ENCODE data around the gene AFF3.
"Not testable (repeated sequence)": the region's sequence is repeated elsewhere in the genome, so short reads cannot be mapped to it uniquely, and the experiment has no call there.

AFF3 gene

DNA sequence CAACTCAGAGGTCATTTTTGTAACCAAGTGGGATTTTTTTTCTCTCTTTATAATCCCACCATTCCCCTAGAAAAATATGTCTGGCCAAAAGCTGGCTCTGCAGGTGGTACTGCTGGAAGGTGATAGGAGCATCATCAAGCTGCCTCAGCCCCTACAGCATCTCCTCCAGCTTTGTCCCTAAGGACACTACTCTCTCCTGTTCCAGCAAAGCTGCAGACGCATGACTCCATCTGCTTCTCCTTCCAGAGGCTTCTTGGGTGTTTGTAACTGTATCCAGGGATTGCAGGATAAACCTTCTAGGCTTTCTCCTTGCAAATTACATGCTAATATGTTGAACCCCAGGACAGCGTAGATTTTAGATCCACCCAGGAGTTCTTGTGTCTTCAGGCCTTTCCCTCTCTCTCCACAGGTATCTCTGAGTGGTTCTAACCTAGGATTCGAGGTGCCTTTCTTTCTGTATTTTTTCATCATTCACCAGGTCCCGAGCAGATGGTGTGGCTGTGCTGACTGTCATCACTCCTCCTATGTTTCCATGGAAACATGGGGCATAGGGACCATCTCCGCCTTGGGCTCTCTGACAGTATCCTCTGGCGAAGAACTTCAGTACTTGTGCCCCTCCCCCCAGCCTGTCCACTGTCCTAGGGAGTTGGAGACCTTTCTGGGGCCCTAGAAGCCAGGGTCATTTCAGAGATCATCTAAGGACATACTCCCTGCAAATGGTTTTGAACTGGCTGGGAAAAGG lies 34.3 kb downstream of the AFF3 start:
- DNase-seq (ENCODE audit: low read depth in 2 of 2), result no peak

DNA sequence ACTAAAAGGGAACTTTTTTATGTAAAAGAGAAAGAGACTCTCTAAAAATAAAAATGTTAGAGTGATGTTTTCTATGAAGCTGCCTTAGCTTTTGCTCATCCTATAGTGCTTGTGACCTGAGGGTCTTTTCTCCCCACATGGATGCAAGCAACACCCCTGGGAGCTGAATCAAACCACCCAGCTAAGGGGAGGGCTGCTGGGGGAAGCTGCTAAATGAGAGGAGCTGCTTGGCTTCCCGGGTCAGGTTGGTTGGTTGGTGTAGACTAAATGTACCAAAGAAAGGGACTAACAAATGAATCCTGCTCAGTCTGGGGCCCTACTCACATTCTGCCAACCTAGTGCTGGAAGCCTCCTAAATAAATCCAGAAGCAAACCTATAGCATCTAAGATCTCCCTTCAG lies 35.0 kb downstream of the AFF3 start:
- DNase-seq (ENCODE audit: low read depth in 2 of 2), result no peak

DNA sequence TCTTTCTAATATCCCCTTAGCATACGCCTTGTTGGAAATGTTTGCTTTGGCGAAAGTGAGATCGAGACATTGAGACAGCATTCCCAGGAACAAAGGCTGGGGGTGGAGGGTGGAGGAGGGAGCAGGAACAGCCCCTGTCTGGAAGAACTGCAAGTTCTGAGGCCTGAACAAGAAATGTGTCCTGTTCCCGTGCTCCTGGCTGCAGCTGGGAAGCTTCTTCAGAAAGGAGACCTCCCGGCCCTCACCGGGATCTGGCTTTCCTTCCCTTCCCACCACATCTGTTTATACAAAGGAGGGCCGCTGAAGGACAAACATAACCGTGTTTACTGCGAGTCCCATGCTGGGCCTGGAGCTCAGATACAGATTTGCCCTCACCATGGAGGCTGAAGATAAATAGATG lies 35.9 kb downstream of the AFF3 start:
- DNase-seq (ENCODE audit: low read depth in 2 of 2), result no peak

DNA sequence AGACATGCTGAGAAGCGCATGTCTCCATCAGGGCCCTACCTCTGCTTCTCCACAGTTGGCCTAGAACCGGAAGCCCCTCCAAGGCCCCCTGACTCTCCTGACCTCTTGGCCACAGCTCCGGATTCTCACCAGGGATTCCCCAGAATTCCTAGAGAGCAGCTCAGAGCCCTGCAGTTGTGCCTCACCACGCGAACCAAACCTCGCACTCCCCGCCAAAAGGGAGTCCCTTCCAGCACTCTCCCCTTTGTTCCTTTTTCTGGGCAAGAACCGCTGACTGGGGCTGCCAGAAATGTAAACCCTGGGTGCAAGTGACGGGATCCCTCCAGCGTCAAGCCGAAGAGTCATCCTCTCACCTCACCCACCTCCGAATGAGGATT lies 36.7 kb downstream of the AFF3 start:
- DNase-seq (ENCODE audit: low read depth in 2 of 2), result no peak

DNA sequence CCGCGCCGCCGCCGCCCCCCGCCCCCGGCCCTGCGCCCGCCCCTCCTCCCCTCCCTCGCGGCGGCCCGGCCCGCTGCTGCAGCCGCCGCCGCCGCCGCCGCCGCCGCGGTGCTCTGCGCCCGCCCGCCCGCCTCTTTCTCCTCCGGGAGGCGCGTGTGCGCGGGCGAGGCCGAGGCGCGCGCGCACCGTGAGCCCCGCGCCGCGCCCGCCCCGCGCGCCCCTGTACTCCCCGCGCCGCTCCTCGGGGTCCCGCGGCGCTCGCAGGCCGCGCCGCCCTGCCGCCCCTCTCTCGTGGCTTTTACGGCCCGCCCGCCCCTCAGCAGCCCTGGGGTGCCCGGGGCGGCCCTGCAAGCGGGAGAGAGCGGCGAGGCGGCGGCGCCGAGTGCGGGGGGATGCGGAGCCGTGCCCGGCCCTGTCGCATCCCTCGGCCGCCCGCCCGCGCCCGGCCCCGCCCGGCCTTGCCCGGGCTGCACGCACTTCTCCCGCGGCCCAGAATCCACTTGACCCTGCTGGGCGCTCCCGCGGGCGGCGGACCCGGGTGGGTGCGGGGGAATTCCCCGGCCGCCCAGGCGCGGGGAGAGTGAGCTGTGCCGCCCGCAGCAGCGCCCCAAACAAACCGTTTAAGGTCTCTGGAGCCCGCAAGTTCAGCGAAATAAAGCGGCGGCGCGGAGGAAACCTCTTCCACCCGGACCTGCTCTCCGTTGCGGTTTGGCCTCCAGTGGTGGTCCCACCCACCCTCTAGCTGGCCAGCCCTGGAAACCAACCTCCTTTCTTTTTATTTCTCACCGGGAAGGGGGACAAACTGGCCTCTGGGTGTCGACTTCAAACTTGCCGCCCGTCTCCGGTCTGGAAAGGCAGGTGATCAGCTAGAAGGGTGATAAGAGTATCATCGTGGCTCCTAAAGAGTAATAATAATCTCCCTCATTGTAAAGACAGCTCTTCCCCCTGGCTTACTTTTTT lies 37.4 kb downstream of the AFF3 start:
- DNase-seq (ENCODE audit: low read depth in 2 of 2), result no peak

DNA sequence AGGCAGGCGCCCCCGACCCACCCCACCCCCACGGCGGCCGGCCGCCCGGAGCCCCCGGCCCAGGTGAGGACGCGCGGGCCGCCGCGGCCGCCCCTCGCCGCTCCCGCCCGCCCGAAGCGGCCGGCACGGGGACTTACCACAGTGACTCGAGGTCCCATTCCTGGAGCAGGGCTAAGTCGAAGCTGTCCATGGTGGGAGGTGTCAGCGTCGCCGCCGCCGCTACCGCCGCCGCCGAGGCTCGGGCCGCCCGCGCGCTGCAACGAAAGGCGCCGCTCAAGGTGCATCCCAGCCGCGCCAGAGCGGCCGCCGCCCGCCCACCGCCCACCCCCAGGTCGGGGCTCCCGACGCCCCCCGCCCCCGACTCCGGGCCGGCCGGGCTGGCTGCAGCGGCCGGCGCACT lies 38.1 kb downstream of the AFF3 start:
- DNase-seq (ENCODE audit: low read depth in 2 of 2), result not testable (repeated sequence)

DNA sequence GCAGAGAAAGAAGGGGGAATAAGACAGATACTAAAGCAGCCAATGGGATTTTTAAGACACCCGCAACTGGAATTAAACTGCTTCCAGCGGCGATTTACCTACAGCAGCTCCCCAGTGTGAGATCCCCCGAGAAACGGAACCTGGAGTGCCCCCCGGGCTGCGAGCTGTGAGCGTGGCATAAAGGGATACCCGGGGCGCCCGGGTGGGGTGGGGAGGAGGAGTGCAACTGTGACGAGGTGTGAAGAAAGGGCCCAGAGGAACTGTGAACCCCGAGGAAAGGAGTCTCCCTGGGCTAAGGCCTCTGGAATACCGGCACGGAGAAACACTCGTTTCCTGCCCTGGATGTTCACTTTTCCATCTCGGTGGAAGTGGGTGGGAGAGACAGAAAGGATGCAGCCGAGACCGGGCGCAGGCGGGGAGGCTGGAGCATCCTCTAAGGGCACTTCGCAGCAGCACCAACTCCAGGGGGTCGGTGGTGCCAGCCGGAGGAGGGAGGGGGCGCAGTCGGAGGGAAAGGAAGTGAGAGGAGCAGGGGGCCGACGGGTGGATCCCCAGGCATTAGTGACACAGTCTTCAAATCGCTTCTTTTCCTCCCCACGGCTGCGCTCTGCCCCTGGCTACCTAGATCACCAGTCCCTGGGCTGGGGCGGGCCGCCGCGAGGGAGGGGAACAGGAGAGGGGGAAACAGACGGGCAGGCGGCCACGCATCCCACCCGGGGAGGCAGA lies 38.7 kb downstream of the AFF3 start:
- DNase-seq (ENCODE audit: low read depth in 2 of 2), result not testable (repeated sequence)

DNA sequence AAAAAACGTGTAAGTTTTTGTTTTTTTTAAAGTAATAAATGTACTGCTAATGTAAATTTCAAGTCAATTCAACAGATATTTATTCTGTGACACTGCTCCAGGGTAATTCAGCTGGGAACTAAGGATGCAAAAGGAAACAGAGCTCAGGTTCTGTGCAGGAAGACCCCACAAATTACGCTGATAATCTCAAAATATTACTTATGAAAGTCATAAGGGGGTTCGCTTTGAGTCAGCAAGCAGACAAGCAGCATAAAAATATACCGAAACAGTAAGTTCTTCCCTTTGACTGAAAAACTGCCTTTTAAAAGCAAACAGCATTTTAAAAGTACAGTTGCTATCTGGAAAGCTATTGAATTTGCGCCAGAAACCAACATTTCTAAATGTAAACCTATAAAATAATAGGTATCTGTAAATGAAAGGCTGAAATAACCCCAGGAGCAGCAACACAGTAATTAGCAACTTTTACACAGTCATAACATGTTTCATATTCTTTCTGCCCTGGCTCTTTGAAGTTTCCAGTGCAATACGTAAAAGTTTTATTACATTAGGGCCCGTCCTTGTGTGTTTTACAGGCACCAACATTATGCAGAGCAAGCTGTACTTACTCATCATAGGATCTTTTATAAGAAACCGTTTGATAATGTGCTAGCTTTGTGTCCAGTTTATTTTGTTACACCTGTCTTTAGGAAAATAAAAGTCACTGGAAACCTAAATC lies 39.8 kb downstream of the AFF3 start:
- not testable (repeated sequence) for DNase-seq (ENCODE audit: low read depth in 2 of 2)

DNA sequence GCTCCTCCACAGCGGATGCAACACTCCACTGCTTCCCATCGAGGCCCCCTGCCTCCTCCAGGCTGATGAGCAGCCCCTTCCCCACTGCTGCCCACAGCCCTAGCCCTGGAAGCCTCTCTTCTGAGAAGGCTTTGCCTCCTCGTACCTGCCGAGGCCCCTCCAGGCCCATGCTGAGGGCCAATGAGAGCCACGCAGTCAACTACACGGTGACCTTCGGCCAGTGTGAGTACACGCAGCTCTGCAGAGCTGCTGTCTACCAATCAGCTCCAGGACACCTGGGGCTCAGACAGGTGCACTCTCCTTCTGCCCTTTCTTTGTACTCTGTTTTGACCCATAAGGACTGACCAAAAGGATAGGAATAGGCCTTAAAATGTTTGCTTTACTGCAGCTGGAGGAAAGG lies 43.5 kb downstream of the AFF3 start:
- not testable (repeated sequence) for DNase-seq (ENCODE audit: low read depth in 2 of 2)

DNA sequence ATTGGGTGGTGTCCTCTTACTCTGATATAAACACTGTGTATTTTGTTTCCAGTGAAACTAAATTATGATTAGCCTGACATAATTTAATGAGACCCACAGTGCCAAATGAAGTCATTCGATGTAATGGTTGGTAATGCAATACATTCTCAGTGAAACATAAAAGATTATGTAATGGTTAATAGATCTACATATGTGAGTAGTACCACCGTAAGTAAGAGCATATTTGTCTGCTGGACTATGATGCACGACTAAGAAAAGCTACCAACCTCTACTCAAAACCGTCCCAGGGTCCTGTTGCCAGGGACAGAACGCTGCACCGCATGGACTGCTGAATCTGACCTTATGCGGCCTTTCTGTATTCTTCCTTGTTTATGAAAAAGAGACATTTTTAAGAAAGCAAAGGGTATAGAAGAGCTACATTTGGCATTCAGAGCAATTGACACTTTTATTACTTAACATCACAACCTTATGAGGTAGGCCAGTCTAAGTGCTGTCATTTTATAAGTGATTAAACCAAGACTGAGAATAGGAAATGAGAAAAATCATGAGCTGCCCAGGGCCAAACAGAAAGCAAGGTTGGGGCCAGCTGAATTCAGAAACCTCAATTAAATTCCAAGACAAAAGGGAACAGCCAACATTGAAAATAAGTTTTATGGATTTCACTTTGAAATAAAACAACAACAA lies 44.6 kb downstream of the AFF3 start:
- DNase-seq (ENCODE audit: low read depth in 2 of 2), result not testable (repeated sequence)

DNA sequence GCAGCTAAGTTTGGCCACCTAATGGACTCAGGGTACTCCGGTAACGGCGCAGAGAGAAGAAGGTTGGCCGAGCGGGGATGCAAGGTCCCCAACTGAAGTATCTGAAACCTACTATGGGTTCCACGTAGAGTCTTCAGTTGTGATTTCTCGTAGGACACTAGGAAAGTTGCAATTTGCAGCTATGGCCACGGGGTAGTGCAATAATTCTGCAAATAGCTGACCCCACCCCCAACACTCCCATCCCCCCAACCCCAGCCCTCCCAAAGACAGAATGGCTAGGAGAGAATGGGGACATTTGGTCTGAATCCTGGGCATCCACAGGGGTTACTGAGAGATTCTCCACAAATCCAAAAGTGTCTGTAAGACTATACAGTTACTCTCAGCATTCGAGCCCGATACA lies 46.5 kb downstream of the AFF3 start:
- DNase-seq (ENCODE audit: low read depth in 2 of 2), result not testable (repeated sequence)

DNA sequence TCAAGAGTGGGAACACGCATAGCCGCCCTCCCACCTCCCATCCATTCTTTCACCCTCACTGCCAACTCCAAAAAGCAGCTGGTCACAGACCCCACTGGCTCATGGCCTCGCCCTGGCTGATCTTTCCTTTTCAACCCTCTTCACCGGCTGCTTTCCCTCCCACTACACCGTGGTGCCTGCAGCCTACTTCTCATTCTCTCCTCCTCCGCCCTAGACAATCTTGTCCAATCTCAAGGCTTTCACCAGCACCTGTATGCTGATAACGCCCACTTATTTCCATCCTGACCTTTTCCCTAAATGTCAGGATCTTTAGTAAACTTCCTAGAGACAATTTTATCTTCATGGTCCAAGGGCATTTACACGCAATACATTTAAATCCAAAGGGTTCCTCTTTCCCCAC lies 50.6 kb downstream of the AFF3 start:
- not testable (repeated sequence) for DNase-seq (ENCODE audit: low read depth in 2 of 2)

DNA sequence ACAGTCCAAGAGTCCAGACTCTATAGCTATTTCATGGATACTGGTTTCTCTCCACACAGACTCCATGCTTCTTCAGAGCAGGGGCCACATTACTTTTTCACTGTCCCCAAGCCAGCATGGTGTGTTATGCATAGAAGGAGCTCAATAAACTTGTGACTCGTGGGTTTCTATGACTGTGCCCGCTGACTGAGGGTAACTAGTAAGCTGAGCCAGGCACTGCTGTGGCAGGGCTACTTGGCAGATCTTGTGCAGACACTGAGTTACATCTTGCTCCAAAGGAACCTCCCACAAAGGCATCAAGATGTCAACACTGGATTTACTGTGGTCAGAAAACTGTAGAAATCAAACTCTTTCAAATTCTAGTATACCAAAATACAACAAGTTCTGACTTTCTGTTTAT lies 56.6 kb downstream of the AFF3 start:
- DNase-seq (ENCODE audit: low read depth in 2 of 2), result not testable (repeated sequence)

DNA sequence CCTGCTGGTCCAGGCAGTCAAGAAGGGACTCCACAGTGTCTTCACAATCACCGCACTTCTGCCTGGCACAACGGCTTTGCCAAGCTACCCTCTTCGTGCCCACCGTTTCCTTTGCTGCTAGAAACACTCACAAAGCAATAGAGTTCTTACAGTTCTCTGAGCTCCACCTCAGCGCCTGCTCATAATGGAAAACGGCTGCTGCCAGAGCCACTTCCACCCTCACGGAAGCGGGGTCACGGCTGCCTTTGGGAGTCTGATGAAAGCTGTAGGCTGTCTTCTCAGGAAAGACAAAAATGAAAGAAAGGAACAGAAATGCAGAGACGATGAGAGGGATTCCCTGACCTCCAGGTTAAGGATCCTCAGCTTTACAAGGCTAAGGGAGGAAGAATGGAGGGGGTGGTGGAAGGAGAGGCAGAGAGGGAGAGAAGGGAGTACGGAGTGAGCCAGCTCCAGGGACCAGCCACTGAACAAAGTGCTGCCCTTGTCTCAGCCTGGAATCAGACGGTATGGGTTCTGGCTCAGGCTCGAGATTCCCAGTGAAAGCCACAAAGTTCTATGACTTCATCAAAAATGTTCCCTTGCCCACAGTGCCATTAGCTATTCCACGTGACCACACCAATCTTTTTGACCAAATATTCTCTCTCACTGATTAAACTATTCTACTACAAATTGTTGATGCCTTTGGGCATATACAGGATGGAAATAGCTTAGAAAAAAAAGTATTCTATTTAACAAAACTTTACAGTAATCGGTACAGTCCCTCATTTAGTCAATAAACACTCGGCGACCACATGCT lies 58.8 kb downstream of the AFF3 start:
- DNase-seq (ENCODE audit: low read depth in 2 of 2), result not testable (repeated sequence)

DNA sequence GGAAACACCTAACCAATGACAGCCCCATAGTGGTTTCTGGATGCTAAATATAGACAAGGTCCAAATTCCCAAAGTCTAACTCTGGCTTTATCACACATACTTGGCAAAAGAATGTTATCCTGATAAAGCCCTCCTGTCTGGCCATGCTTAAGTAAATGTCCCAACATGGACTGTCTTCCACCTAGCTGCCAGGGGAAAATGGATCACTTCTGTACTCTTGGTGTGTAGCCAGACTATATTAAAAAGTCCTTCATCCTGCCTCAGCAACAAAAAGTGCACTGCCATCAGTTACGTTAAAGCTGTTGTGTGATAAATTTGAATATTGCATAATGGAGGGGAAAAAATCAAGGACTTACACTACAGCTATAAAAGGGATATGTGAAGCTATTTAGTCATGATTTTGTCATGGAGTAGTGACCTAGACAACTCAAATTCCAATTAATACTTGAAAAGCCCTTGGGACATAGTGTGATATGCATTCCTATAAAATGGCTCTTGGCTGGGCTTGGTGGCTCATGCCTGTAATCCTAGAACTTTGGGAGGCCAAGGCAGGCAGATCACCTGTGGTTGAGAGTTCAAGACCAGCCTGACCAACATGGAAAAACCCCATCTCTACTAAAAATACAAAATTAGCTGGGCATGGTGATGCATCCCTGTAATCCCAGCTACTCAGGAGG lies 60.0 kb downstream of the AFF3 start:
- DNase-seq (ENCODE audit: low read depth in 2 of 2), result not testable (repeated sequence)

DNA sequence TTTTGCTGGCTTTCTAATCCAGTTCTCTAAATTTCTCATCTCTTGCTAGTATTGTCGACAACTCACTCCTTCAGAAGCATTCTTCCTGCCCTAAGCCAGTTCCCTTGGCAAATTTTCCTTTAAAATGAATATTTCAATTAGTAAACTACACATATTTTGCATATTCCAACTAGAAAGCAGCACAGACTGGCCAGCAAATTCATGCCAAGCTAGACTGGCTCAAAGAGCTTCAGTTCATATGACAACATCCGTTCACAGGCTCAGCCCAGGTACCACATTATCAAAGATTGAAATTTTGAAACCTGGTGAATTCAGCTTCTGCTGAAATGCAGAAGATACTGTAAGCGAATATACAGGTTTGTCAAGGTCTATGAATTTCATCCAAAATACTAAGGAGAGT lies 64.5 kb downstream of the AFF3 start:
- DNase-seq (ENCODE audit: low read depth in 2 of 2), result no peak

DNA sequence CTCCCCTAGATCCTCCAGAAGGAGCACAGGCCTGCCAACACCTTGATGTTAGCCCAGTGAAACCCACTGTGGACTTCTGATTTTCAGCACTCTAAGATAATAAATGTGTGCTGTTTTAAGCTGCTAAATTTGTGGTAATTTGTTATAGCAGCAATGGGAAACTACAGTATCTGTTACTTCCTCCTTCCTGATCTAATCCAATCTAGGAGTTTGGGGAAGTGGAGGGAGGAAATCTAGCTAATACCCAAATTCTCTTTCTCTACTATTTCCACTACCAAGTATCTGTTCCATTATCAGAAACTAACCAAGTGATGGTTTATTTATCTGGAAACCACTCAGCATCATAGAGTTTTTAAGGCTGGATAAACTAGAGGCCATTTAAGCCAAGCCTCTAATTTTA lies 64.9 kb downstream of the AFF3 start:
- DNase-seq (ENCODE audit: low read depth in 2 of 2), result no peak

DNA sequence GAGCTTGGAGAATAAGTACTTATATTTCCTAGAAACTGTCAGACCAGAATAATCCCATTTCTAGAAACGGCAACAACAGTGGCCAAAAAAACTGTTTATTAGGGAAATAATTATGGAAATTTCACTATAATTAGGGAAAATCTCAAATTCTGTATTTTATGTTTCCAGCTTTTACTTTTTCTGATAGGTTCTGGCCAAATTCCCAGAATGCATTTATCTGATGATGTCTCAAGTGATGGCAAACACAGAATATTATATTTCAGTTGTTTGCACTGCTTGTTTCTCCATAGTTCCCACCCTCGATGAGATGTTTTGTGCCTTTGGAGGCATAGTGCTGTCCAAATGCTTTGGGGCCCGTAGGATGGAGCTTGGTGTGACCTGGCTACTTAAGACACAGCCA lies 66.9 kb downstream of the AFF3 start:
- DNase-seq (ENCODE audit: low read depth in 2 of 2), result no peak

DNA sequence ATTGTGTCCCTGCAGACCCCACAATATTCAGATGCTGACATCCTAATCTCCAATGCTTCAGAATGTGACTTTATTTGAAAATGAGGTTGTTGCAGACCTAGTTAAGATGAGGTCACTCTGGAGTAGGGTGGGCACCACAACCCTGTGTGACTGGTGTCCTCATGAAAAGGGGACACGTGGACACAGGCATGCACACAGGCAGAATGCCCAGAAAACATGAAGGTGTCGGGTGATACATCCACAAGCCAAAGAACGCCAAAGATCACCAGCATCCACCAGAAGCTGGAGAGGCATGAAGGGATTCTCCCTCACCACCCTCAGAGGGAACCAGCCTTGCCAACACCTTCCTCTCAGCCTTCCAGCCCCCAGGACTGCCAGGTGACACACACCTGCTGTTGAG lies 69.3 kb downstream of the AFF3 start:
- no peak for DNase-seq (ENCODE audit: low read depth in 2 of 2)

DNA sequence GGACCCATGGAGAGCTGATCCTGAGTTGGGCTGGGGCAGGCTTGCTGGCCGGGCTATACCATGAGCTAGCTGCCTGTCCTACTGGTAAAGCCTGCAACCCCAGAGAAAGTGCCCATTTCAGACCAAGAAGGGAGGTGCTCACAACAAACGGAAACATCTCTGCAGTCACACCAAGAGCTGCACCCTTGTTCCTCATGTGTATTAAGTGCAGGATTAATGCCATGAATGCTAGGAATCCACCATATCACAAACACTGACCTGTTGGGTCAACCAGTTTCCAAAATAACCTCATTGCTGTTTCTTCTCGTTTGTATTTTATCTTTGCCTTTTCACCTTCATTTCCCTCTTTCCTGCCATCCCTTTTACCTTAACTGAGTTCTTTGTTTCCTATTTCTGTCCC lies 69.9 kb downstream of the AFF3 start:
- DNase-seq (ENCODE audit: low read depth in 2 of 2), result no peak

All from stimulated activated CD8-positive, alpha-beta memory T cell treated with anti-CD3 and anti-CD28 coated beads, Interleukin-2, amount 100 ng/mL, for 48 hours (primary cell).